ENCODE results near the gene LRMDA.

- no peak for TF ChIP-seq CTCF (IDR thresholded peaks at IDR 0.05)
- no peak for TF ChIP-seq POLR2A (IDR thresholded peaks at IDR 0.05)
Measured at GRCh38 chr10:75654772-75655171, 223.3 kb downstream of the LRMDA start.

Data from adrenal gland (tissue), 5 donors.